OCI-LY7 (cell line): ENCODE measurements around the gene PGF. TPM values are rescaled to one million over a fixed set of nuclear protein-coding genes. Genes with fewer than 3 reads are reported as not detected.

ENCODE experiments used
- BruUV-seq: library from RNA; stranded (reverse); fragments of 400-500 nt; replicated peaks from 2 replicates; lab custom pipeline; 2021; lab: Mats Ljungman, UMichigan
- CTCF ChIA-PET: fragments of 300-600 bp; sonication (Branson Sonifier 250); formaldehyde crosslinking; loops from one replicate; lab custom pipeline; 2022; ENCODE audit warnings: antibody characterized with exemption; ENCODE audit not compliant: unreplicated experiment; lab: Charles Lee
- POLR2A ChIA-PET: fragments of 300-600 bp; sonication (Branson Sonifier 250); formaldehyde crosslinking; loops from one replicate; lab custom pipeline; 2022; ENCODE audit warnings: antibody characterized with exemption; lab: Charles Lee
- DNase-seq: peaks from one replicate; pipeline ENCODE4 v3.0.0-alpha.2; 2015; ENCODE audit warnings: low spot score
- H2AFZ ChIP-seq: fragments of 200-600 bp; sonication (generic), shearing (Covaris generic); 2 replicates; pipeline ENCODE4 v1.6.1; 2014; ENCODE audit warnings: mild to moderate bottlenecking, antibody characterized with exemption, low read length, moderate library complexity
- H3K27ac ChIP-seq: fragments of 200-600 bp; sonication (generic); 2 replicates; pipeline ENCODE4 v1.5.1; 2014; ENCODE audit warnings: mixed run types, low read depth, mild to moderate bottlenecking, moderate library complexity, low read length, inconsistent platforms; ENCODE audit not compliant: poor library complexity, severe bottlenecking
- H3K36me3 ChIP-seq: fragments of 200-600 bp; sonication (generic); 2 replicates; pipeline ENCODE4 v1.6.1; 2014; ENCODE audit warnings: mild to moderate bottlenecking, antibody characterized with exemption, low read length, moderate library complexity, mixed read lengths; ENCODE audit not compliant: insufficient read depth
- H3K4me1 ChIP-seq: fragments of 200-600 bp; sonication (generic); 2 replicates; pipeline ENCODE4 v1.5.1; 2014; ENCODE audit warnings: mild to moderate bottlenecking, low read length; ENCODE audit not compliant: insufficient read depth, poor library complexity, severe bottlenecking
- H3K4me2 ChIP-seq: fragments of 200-600 bp; sonication (generic); 2 replicates; pipeline ENCODE4 v1.6.1; 2014; ENCODE audit warnings: mild to moderate bottlenecking, low read length
- H3K4me3 ChIP-seq: fragments of 200-600 bp; sonication (generic); 2 replicates; pipeline ENCODE4 v1.5.1; 2014; ENCODE audit warnings: mild to moderate bottlenecking, low read depth, low read length; ENCODE audit not compliant: poor library complexity, severe bottlenecking
- H3K79me2 ChIP-seq: fragments of 200-600 bp; sonication (generic); 2 replicates; pipeline ENCODE4 v1.6.1; 2016; ENCODE audit warnings: low read depth, mild to moderate bottlenecking, low read length, moderate library complexity, mixed read lengths; ENCODE audit not compliant: insufficient read depth
- H3K9me2 ChIP-seq: fragments of 200-600 bp; sonication (generic); 2 replicates; pipeline ENCODE4 v1.6.1; 2016; ENCODE audit warnings: mild to moderate bottlenecking, low read length, mixed read lengths; ENCODE audit not compliant: insufficient read depth
- H3K9me3 ChIP-seq: fragments of 200-600 bp; sonication (generic); 2 replicates; pipeline ENCODE4 v1.6.1; 2014; ENCODE audit warnings: mild to moderate bottlenecking, mixed run types, low read length, mixed read lengths
- H4K20me1 ChIP-seq: fragments of 200-600 bp; sonication (generic); 2 replicates; pipeline ENCODE4 v1.6.1; 2014; ENCODE audit warnings: mild to moderate bottlenecking, antibody characterized with exemption, low read length, moderate library complexity, mixed read lengths; ENCODE audit not compliant: insufficient read depth
- CTCF ChIP-seq: fragments of 200-600 bp; sonication (generic); conservative IDR thresholded peaks from 2 replicates; pipeline ENCODE4 v1.5.1; 2014; ENCODE audit warnings: mild to moderate bottlenecking, antibody characterized with exemption, low read length, moderate library complexity, mixed read lengths
- EZH2phosphoT487 ChIP-seq: fragments of 200-600 bp; sonication (generic); IDR thresholded peaks from 2 replicates; pipeline ENCODE4 v1.6.1; 2018; ENCODE audit warnings: low read depth, borderline replicate concordance, mild to moderate bottlenecking, mixed run types, antibody characterized with exemption, low read length, moderate library complexity, mixed read lengths
- intact Hi-C: fragments of 100-400 bp; cut with micrococcal nuclease; formaldehyde crosslinking; loops from one replicate; pipeline ENCODE4 v1.10.0; 2022; ENCODE audit not compliant: unreplicated experiment
- total RNA-seq, 2 experiments: library from RNA; depleted of rRNA in 1 of 2; stranded (reverse); fragments of >200 nt in 1 of 2; shearing (Covaris generic) in 1 of 2; gene quantifications; 2 replicates each; pipeline ENCODE4 v1.2.3, GENCODE V29; 2014 to 2022

Gene PGF
- total RNA-seq, 2 experiments from 2014 or later: 0.09 to 0.19 TPM

- ChIA-PET CTCF (interaction anchor here (0.6 kb wide), 1 partner anchor 32 kb away, joined by 3 read pairs; the partner anchor contains the start of gene RPS6KL1), POLR2A (interaction anchor here (0.6 kb wide), 1 partner anchor 15 kb away, joined by 4 read pairs; no protein-coding TSS in a partner anchor)
- BruUV-seq: no TSS peak
- Histone ChIP-seq H3K4me2 (peak overlapping the region; percentile 40; the same call in 1 of the 2 replicates), H2AFZ (no peak overlapping the region), H3K9me2 (no peaks in the 10 kb centered on the region), H3K4me3 (no peak overlapping the region), H4K20me1 (no peaks in the 10 kb centered on the region), H3K27ac (no peak overlapping the region), H3K9me3 (no peaks in the 10 kb centered on the region), H3K79me2 (no peaks in the 10 kb centered on the region), H3K36me3 (no peaks in the 10 kb centered on the region), H3K4me1 (no peaks in the 10 kb centered on the region)
- TF ChIP-seq CTCF: no peak
- intact Hi-C loops: no loop called here
- DNase-seq: no peak
These were observed 509 bp downstream of the PGF start for GRCh38 chr14:74954947-74955228.

- no peak overlapping the region for H3K4me2 ChIP-seq
- no peak for DNase-seq
- no TSS peak for BruUV-seq
- intact Hi-C loops: no loop called here
- TF ChIP-seq CTCF (no peak), EZH2phosphoT487 (no peak)
- H3K9me2 ChIP-seq: no peaks in the 10 kb centered on the region
- ChIA-PET CTCF (interaction anchor here (0.6 kb wide), 1 partner anchor 31 kb away, joined by 3 read pairs; the partner anchor contains the start of gene RPS6KL1), POLR2A (interaction anchor here (0.6 to 1.5 kb wide), 3 partner anchors 14 to 90 kb away, joined by 3 to 4 read pairs (median 3); no protein-coding TSS in a partner anchor)
- no peaks in the 10 kb centered on the region for H3K9me3 ChIP-seq
- no peak overlapping the region for H3K4me3 ChIP-seq
- H4K20me1 ChIP-seq: no peaks in the 10 kb centered on the region
- H3K36me3 ChIP-seq: no peaks in the 10 kb centered on the region
- H3K4me1 ChIP-seq: no peaks in the 10 kb centered on the region
- H3K79me2 ChIP-seq: no peaks in the 10 kb centered on the region
- no peak overlapping the region for H2AFZ ChIP-seq
- no peak overlapping the region for H3K27ac ChIP-seq
These were observed 1.0 kb downstream of the PGF start for GRCh38 chr14:74954232-74954946.

- Histone ChIP-seq H3K4me3 (no peak overlapping the region), H3K36me3 (no peaks in the 10 kb centered on the region), H3K4me2 (no peak overlapping the region), H3K27ac (no peak overlapping the region), H3K9me2 (no peaks in the 10 kb centered on the region), H2AFZ (no peak overlapping the region), H3K9me3 (no peaks in the 10 kb centered on the region), H3K4me1 (no peaks in the 10 kb centered on the region), H3K79me2 (no peaks in the 10 kb centered on the region), H4K20me1 (no peaks in the 10 kb centered on the region)
- TF ChIP-seq EZH2phosphoT487 (no peak), CTCF (no peak)
- intact Hi-C loops: no loop called here
- POLR2A ChIA-PET: interaction anchor here (0.8 to 1.5 kb wide), 2 partner anchors 88 to 91 kb away, joined by 3 read pairs; no protein-coding TSS in a partner anchor
- BruUV-seq: no TSS peak
- CTCF ChIA-PET: no interaction called here
- DNase-seq: no peak
These were observed 1.7 kb downstream of the PGF start for GRCh38 chr14:74953686-74954085.
